ENCODE measurements around the gene GLIS1.

The GLIS1 gene

GRCh38 chr1:53661496-53661895 lies 77.5 kb downstream of the GLIS1 start:
- no peak for DNase-seq
- Histone ChIP-seq H3K27me3 (replicated peaks in 2 of 5; ENCODE audit: control insufficient read depth in 4 of 5, insufficient read depth in 5 of 5, low read length in 4 of 5) (no peaks in the 10 kb centered on the region), H3K4me1 (ENCODE audit: control extremely low read depth in 1 of 4, control insufficient read depth in 4 of 4, insufficient read depth in 4 of 4, low read length in 3 of 4) (peaks cover 0 to 16% (median 8%) of the 10 kb centered on the region in 4 experiments), H3K27ac (ENCODE audit: insufficient read depth in 1 of 2, low read depth in 1 of 2, low read length in 2 of 2, poor library complexity in 1 of 2, severe bottlenecking in 2 of 2) (no peak overlapping the region), H3K4me3 (ENCODE audit: control insufficient read depth in 1 of 7, extremely low read depth in 1 of 7, insufficient read depth in 4 of 7, low read depth in 2 of 7, low read length in 6 of 7) (no peak overlapping the region), H3K9me3 (ENCODE audit: control extremely low read depth in 1 of 5, control insufficient read depth in 4 of 5, insufficient read depth in 2 of 5, low read depth in 1 of 5, low read length in 4 of 5) (no peaks in the 10 kb centered on the region), H3K36me3 (ENCODE audit: control insufficient read depth in 4 of 4, insufficient read depth in 4 of 4, low read length in 3 of 4) (no peaks in the 10 kb centered on the region)
- ChIA-PET CTCF (no interaction called here), POLR2A (no interaction called here)
- 98% methylated on average over 7 of the region's 8 CpGs for WGBS (ENCODE audit: insufficient coverage)

- Histone ChIP-seq H3K4me1 (ENCODE audit: control extremely low read depth in 1 of 4, control insufficient read depth in 4 of 4, insufficient read depth in 4 of 4, low read length in 3 of 4) (peaks cover 0 to 24% (median 15%) of the 10 kb centered on the region in 4 experiments), H3K4me3 (ENCODE audit: control insufficient read depth in 1 of 7, extremely low read depth in 1 of 7, insufficient read depth in 4 of 7, low read depth in 2 of 7, low read length in 6 of 7) (no peak overlapping the region), H3K27ac (ENCODE audit: insufficient read depth in 1 of 2, low read depth in 1 of 2, low read length in 2 of 2, poor library complexity in 1 of 2, severe bottlenecking in 2 of 2) (no peak overlapping the region), H3K27me3 (replicated peaks in 2 of 5; ENCODE audit: control insufficient read depth in 4 of 5, insufficient read depth in 5 of 5, low read length in 4 of 5) (no peaks in the 10 kb centered on the region), H3K36me3 (ENCODE audit: control insufficient read depth in 4 of 4, insufficient read depth in 4 of 4, low read length in 3 of 4) (no peaks in the 10 kb centered on the region), H3K9me3 (ENCODE audit: control extremely low read depth in 1 of 5, control insufficient read depth in 4 of 5, insufficient read depth in 2 of 5, low read depth in 1 of 5, low read length in 4 of 5) (no peaks in the 10 kb centered on the region)
- no peak for DNase-seq
- ChIA-PET CTCF (interaction anchor here (1.9 kb wide), 1 partner anchor 20 kb away, joined by 4 read pairs; no protein-coding TSS in a partner anchor), POLR2A (no interaction called here)
- 82% methylated on average over 3 of the region's 3 CpGs for WGBS (ENCODE audit: insufficient coverage)
Measured at GRCh38 chr1:53660666-53661065, 78.3 kb downstream of the GLIS1 start.

- H3K27me3 ChIP-seq (replicated peaks in 2 of 5; ENCODE audit: control insufficient read depth in 4 of 5, insufficient read depth in 5 of 5, low read length in 4 of 5) = no peaks in the 10 kb centered on the region
- WGBS (ENCODE audit: insufficient coverage) = 100% methylated on average over 1 of the region's 2 CpGs
- POLR2A ChIA-PET = no interaction called here
- no peaks in the 10 kb centered on the region for H3K9me3 ChIP-seq (ENCODE audit: control extremely low read depth in 1 of 5, control insufficient read depth in 4 of 5, insufficient read depth in 2 of 5, low read depth in 1 of 5, low read length in 4 of 5)
- no peak for DNase-seq
- H3K4me3 ChIP-seq (ENCODE audit: control insufficient read depth in 1 of 7, extremely low read depth in 1 of 7, insufficient read depth in 4 of 7, low read depth in 2 of 7, low read length in 6 of 7) = no peak overlapping the region
- H3K27ac ChIP-seq (ENCODE audit: insufficient read depth in 1 of 2, low read depth in 1 of 2, low read length in 2 of 2, poor library complexity in 1 of 2, severe bottlenecking in 2 of 2) = no peak overlapping the region
- H3K4me1 ChIP-seq (ENCODE audit: control extremely low read depth in 1 of 4, control insufficient read depth in 4 of 4, insufficient read depth in 4 of 4, low read length in 3 of 4) = peaks cover 0 to 37% (median 19%) of the 10 kb centered on the region in 4 experiments
- CTCF ChIA-PET = interaction anchor here (0.5 to 1.9 kb wide), 3 partner anchors 8 to 506 kb away, joined by 3 to 4 read pairs (median 3); no protein-coding TSS in a partner anchor
- no peaks in the 10 kb centered on the region for H3K36me3 ChIP-seq (ENCODE audit: control insufficient read depth in 4 of 4, insufficient read depth in 4 of 4, low read length in 3 of 4)
Measured at GRCh38 chr1:53659436-53659835, 79.5 kb downstream of the GLIS1 start.

- WGBS (ENCODE audit: insufficient coverage) = over 99% methylated on average over 7 of the region's 8 CpGs
- Histone ChIP-seq H3K9me3 (ENCODE audit: control extremely low read depth in 1 of 5, control insufficient read depth in 4 of 5, insufficient read depth in 2 of 5, low read depth in 1 of 5, low read length in 4 of 5) (no peaks in the 10 kb centered on the region), H3K27ac (ENCODE audit: insufficient read depth in 1 of 2, low read depth in 1 of 2, low read length in 2 of 2, poor library complexity in 1 of 2, severe bottlenecking in 2 of 2) (no peak overlapping the region), H3K4me1 (ENCODE audit: control extremely low read depth in 1 of 4, control insufficient read depth in 4 of 4, insufficient read depth in 4 of 4, low read length in 3 of 4) (peaks cover 0 to 37% (median 19%) of the 10 kb centered on the region in 4 experiments), H3K27me3 (replicated peaks in 2 of 5; ENCODE audit: control insufficient read depth in 4 of 5, insufficient read depth in 5 of 5, low read length in 4 of 5) (no peaks in the 10 kb centered on the region), H3K36me3 (ENCODE audit: control insufficient read depth in 4 of 4, insufficient read depth in 4 of 4, low read length in 3 of 4) (no peaks in the 10 kb centered on the region), H3K4me3 (ENCODE audit: control insufficient read depth in 1 of 7, extremely low read depth in 1 of 7, insufficient read depth in 4 of 7, low read depth in 2 of 7, low read length in 6 of 7) (no peak overlapping the region)
- no peak for DNase-seq
- ChIA-PET POLR2A (no interaction called here), CTCF (interaction anchor here (0.8 to 1.9 kb wide), 3 partner anchors 9 to 22 kb away, joined by 3 to 4 read pairs (median 3); no protein-coding TSS in a partner anchor)
Measured at GRCh38 chr1:53658489-53659230, 80.3 kb downstream of the GLIS1 start.

GRCh38 chr1:53657891-53658396 lies 81.0 kb downstream of the GLIS1 start:
- Histone ChIP-seq H3K27ac (ENCODE audit: insufficient read depth in 1 of 2, low read depth in 1 of 2, low read length in 2 of 2, poor library complexity in 1 of 2, severe bottlenecking in 2 of 2) (no peak overlapping the region), H3K9me3 (ENCODE audit: control extremely low read depth in 1 of 5, control insufficient read depth in 4 of 5, insufficient read depth in 2 of 5, low read depth in 1 of 5, low read length in 4 of 5) (no peaks in the 10 kb centered on the region), H3K4me1 (ENCODE audit: control extremely low read depth in 1 of 4, control insufficient read depth in 4 of 4, insufficient read depth in 4 of 4, low read length in 3 of 4) (peaks cover 0 to 37% (median 19%) of the 10 kb centered on the region in 4 experiments), H3K4me3 (ENCODE audit: control insufficient read depth in 1 of 7, extremely low read depth in 1 of 7, insufficient read depth in 4 of 7, low read depth in 2 of 7, low read length in 6 of 7) (no peak overlapping the region), H3K36me3 (ENCODE audit: control insufficient read depth in 4 of 4, insufficient read depth in 4 of 4, low read length in 3 of 4) (no peaks in the 10 kb centered on the region), H3K27me3 (replicated peaks in 2 of 5; ENCODE audit: control insufficient read depth in 4 of 5, insufficient read depth in 5 of 5, low read length in 4 of 5) (no peaks in the 10 kb centered on the region)
- 100% methylated on average over 1 of the region's 1 CpG for WGBS (ENCODE audit: insufficient coverage)
- ChIA-PET CTCF (no interaction called here), POLR2A (interaction anchor here (1.3 kb wide), 1 partner anchor 8 kb away, joined by 4 read pairs; no protein-coding TSS in a partner anchor)
- DNase-seq = no peak

GRCh38 chr1:53657531-53657805 lies 81.5 kb downstream of the GLIS1 start:
- peak in 1 of 3 donors; percentile 26 for DNase-seq
- H3K4me1 ChIP-seq (ENCODE audit: control extremely low read depth in 1 of 4, control insufficient read depth in 4 of 4, insufficient read depth in 4 of 4, low read length in 3 of 4) = peaks cover 0 to 37% (median 19%) of the 10 kb centered on the region in 4 experiments
- ChIA-PET CTCF (interaction anchor here (1.4 kb wide), 1 partner anchor 173 kb away, joined by 3 read pairs; no protein-coding TSS in a partner anchor), POLR2A (interaction anchor here (1.3 kb wide), 1 partner anchor 8 kb away, joined by 4 read pairs; no protein-coding TSS in a partner anchor)
- no peaks in the 10 kb centered on the region for H3K9me3 ChIP-seq (ENCODE audit: control extremely low read depth in 1 of 5, control insufficient read depth in 4 of 5, insufficient read depth in 2 of 5, low read depth in 1 of 5, low read length in 4 of 5)
- 5% methylated on average over 3 of the region's 4 CpGs for WGBS (ENCODE audit: insufficient coverage)
- H3K36me3 ChIP-seq (ENCODE audit: control insufficient read depth in 4 of 4, insufficient read depth in 4 of 4, low read length in 3 of 4) = no peaks in the 10 kb centered on the region
- H3K27me3 ChIP-seq (replicated peaks in 2 of 5; ENCODE audit: control insufficient read depth in 4 of 5, insufficient read depth in 5 of 5, low read length in 4 of 5) = no peaks in the 10 kb centered on the region
- no peak overlapping the region for H3K27ac ChIP-seq (ENCODE audit: insufficient read depth in 1 of 2, low read depth in 1 of 2, low read length in 2 of 2, poor library complexity in 1 of 2, severe bottlenecking in 2 of 2)
- H3K4me3 ChIP-seq (ENCODE audit: control insufficient read depth in 1 of 7, extremely low read depth in 1 of 7, insufficient read depth in 4 of 7, low read depth in 2 of 7, low read length in 6 of 7) = no peak overlapping the region

Measured in common myeloid progenitor, CD34-positive (primary cell).